GOT3 (cell line): ENCODE data around the gene FOCAD.
"Not testable (repeated sequence)": the region's sequence is repeated elsewhere in the genome, so short reads cannot be mapped to it uniquely, and the experiment has no call there.

Experiments
- DNase-seq: peaks from one replicate; lab custom pipeline; 2025; ENCODE audit warnings: mixed read lengths; lab: John Stamatoyannopoulos, UW

The FOCAD gene, protein sequence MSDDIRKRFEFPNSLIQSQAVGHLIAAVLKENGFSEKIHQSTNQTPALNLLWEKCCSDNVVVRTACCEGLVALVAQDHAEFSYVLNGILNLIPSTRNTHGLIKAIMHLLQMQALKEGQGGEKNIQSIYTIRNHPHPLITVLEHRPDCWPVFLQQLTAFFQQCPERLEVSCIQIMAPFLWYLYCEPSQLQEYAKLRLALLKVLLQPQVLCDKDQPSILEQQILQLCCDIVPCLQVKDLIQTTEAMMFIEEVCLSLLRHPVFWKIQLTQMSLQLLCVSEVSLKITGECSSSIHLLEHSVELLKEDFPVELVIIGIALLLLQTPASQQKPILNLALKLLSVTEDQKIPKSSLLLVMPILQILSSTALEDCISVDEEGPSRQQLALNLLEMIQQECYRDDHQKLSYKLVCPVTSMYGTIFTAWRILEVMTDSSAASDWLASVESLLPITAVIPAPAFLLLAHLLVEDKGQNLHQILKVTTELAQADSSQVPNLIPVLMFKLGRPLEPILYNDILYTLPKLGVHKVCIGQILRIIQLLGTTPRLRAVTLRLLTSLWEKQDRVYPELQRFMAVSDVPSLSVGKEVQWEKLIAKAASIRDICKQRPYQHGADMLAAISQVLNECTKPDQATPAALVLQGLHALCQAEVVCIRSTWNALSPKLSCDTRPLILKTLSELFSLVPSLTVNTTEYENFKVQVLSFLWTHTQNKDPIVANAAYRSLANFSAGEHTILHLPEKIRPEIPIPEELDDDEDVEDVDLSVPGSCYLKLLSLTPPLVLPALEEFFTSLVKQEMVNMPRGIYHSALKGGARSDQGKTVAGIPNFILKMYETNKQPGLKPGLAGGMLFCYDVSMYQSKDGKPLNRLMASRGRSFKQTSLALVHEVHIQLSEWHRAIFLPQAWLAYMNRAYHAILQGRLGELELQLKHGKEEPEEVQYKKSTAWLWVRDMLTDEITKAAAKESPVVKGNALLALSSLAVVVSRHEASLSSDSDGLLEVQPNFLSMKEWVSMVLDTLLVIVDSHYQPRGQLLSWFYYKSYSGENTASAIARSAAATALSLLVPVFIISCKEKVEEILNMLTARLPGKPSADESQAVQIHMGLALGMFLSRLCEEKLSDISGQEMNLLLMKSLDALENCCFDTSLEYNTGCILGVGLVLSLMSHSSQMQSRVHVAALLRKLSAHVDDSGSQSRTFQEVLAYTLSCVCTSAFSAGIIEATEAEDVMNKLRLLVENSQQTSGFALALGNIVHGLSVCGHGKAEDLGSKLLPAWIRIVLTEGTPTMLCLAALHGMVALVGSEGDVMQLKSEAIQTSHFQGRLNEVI (N-terminal part only)

DNA sequence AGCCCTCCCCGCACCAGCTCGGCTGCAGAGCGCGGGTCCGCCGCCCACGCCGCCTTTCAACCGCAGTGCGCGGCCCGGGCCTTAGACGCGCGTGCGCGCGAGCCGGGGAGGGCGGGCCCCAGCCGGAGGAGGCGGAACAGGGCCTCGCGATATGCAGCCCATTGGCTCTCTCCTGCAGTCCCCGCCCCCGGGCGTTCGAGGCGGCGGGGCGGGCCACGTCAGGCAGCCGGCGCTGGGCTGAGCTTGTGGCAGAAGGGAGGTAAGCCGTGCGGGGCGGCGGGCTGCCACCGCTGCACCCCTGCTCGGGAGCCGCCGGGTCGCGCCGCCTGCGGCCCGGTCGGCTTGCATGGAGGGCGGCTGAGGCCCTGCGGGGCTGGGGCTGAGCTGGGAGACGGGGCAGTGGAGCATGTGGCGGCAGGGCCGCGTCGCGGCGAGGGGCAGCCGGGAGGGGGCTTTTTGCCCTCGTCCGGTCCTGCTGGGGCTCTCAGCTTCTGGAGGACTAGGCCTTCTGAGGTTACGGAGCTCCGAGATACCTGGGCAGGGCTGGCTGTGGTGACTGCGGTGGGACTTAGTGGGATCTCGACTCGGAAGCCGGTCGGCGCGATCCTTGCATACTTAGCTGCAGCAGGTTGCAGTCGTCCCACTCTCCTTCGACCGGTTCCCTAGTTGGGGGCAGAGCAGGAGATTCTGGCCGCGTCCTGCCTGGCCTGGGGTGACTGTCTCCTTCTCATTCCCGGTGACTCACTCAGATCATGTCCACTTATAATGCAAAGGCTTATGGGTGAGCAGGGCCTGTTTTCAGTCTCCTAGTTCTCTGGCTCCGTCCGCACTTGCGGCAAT, at the start of gene FOCAD:
FOCAD (plus strand) TSS at position 225 of the 840 bp plus-strand sequence. CDS start 31,095 bp downstream, outside the sequence.
- peak; percentile 80 for DNase-seq

DNA sequence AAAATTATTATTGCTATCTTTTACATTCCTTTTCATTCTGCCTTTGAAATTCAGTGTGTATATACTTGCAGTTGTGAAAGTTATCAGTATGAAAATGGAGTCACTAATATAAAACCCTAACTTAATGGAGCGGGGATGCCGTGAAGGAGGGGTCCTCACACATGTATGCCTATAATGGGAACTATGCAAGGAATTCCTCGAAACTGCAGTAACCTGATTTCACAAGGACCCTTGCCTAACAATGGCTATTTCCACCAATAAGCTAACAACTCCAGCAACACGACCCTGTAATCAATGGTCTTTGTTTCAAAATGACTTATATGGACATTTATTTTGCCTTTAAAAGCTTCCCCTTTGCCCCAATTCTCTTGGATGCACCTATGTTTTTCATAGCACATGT, 49.2 kb upstream of the FOCAD start:
- DNase-seq, result no peak

DNA sequence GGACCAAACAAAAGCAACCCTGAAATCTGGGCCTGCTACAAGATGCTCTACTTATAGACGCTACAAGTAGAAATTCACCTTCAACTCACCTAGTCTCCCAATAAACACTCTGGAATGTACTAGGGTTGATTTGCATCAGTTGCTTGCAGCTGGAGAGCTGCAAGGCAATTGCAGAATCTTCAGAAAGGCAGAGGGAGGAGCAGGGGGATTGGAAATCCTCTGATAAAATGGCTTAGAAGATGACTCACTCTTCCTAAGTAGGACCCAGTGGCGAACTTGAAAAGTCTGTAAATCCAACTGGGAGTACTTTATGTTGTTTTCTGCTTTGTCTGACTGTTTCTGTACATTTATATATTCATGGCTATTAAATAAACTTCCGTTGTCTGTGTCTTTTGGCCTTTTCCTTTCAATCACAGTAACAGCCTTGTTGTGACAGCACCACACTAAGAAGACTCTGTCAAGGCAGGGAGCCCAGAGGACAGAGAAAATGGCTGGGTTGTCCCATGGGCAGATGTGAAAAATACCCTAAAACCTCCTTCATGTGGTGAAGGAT, 47.1 kb upstream of the FOCAD start:
- no peak for DNase-seq

DNA sequence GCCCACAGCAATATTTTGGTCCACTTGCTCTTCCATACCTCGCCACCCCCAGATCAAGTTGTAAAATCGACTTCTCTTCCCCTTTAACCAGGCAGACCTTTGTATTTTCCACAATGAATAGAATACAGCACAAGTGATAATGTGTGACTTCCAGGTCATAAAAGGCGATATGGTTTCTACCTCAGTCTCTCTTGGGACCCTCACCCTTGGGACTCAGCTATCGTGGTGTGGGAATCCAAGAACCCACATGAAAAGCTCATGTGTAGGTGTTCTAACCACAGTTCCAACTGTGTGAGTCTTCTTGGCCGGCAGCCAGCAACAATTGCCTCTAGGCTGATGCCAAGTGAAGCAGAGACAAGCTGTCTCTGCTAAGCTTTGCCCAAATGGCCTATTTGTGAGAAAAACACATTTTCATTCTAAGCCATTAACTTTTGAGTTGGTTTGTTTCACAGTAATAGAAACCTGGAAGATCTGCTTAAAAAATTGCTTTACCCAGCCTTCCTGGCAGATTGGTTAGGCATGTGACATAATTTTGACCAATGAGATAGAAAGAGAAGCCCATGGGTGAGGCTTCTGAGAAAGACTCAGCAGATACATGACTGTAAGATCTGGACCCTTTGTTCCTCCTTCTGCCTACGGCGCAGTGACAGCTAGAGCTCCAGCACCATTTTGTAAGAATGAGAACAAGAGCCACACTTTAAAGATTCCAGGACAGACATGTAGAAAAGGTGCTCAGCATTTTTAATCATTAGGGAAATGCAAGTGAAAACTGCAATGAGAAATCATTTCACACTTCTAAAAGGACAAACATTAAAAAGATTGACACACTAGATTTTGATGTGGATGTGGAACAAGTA, 43.5 kb upstream of the FOCAD start:
- DNase-seq, result peak; percentile 13

DNA sequence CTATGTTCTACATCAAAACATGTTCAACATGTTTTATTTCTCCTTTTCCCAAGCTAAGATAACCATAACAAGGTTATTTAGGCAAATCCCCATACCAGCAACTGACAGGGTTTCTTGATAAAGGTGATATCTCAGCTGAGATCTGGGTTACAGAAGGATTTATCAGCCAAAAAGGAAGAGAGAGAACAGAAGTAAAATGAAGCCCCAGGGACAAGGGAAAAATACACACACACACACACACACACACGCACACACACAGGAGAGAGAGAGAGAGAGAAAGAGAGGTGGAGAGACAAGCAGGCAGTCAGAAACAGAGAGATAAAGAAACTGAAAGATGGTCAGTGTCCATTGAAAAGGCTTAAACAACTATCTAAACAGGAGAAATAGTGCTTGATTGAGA, 42.0 kb upstream of the FOCAD start:
- DNase-seq, result no peak

DNA sequence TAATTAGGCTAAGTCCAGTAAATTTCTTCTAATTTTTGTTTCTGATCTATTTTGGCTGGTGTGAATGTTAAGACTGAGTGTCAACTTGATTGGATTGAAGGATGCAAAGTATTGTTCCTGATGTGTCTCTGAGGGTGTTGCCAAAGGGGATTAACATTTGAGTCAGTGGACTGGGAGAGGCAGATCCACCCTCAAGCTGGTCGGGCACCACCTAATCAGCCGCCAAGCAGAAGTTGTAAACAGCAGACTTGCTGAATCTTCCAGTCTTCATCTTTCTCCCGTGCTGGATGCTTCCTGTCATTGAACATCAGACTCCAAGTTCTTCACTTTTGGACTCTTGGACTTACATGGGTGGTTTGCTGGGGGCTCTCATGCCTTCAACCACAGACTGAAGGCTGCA, 40.4 kb upstream of the FOCAD start:
- no peak for DNase-seq

DNA sequence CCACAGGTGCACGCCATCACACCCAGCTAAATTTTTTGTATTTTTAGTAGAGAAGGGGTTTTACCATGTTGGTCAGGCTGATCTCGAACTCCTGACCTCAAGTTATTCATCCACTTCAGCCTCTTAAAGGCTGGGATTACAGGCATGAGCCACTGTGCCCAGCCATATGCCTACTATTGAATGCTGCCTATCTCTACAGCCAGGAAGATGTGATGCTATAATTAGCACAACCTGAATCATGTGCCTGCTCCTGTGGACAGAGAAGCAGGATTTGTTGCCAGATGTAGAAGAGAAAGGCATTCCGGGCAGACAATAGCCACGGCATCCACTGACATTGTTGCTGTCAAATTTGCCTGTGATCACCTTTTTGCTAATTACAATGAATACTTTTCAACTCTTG, 37.4 kb upstream of the FOCAD start:
- no peak for DNase-seq

DNA sequence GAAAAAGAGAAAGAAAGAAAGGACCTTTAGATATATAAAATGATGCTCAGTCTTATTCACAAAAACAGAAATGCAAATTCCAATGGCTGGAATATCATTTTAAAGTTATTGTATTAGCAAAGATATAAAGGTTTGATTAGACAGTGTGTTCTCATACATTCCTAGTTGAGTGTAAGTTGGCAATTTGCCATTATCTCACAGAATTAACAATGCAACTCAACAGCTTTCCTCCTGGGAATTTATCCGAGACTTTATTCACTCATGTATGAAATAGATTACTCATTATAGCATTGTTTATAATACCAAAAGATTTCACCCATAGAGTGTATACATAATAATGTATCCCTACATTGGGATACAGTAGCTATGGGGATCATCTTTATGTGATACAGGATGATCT, 34.7 kb upstream of the FOCAD start:
- no peak for DNase-seq

DNA sequence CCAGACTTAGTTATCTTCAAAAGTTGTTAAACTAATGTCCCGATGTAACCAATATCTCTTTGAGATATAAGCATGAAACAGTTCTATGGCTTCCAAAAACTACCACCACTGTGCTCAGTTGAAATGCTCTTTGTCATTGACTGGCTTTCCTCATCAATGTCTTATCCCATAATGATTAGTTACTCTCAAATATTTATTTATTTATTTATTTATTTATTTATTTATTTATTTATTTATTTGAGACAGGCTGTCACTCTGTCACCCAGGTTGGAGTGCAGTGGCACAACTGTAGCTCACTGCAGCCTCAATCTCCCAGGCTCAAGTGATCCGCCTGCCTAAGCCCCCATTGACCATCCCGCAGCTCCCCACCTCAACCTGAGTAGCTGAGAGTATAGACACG, 33.7 kb upstream of the FOCAD start:
- no peak for DNase-seq

DNA sequence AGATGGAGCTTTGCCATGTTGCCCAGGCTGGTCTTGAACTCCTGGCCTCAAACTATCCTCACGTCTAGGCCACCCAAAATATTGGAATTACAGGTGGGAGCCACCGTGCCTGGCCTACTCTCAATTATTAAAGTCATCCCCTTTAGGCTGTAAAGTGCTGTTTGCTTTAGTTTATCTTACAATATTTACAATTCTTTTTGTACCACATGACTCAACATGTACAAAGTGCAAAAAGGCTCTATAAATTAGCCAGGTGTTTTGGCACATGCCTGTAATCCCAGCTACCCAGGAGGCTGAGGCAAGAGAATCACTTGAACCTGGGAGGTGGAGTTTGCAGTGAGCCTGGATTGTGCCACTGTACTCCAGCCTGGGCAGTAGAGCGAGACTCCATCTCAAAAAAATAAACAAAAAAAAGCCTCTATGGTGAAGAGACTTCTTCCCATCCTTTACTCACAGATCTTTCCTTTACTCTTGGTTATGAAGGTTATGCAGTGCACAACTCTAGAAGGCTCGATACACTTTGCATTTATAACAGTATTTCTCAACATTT, 33.2 kb upstream of the FOCAD start:
- DNase-seq, result no peak

DNA sequence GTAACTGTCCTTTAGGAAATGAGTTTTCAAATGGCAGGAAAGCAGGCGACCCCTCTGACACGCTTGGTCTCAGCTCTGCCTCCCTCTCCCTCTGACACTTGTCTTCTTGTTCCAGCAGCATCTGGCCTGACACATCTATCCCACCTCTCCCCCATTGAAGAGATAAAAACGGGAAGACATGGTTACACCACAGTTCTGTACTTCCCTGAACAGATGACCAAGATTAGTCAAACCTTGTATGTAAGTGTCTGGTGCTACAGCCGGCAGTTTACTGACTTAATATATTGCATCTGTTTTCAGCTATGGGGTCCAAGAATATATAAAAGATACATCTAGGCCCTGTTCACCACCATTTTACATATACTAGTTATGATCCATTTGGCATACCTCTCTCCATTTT, 32.1 kb upstream of the FOCAD start:
- no peak for DNase-seq

DNA sequence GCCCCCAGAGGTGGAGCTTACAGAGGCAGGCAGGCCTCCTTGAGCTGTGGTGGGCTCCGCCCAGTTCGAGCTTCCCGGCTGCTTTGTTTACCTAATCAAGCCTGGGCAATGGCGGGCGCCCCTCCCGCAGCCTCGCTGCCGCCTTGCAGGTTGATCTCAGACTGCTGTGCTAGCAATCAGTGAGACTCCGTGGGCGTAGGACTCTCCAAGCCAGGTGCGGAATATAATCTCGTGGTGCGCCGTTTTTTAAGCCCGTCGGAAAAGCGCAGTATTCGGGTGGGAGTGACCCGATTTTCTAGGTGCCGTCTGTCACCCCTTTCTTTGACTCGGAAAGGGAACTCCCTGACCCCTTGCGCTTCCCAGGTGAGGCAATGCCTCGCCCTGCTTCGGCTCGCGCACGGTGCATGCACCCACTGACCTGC, 25.8 kb upstream of the FOCAD start:
- DNase-seq, result not testable (repeated sequence)

DNA sequence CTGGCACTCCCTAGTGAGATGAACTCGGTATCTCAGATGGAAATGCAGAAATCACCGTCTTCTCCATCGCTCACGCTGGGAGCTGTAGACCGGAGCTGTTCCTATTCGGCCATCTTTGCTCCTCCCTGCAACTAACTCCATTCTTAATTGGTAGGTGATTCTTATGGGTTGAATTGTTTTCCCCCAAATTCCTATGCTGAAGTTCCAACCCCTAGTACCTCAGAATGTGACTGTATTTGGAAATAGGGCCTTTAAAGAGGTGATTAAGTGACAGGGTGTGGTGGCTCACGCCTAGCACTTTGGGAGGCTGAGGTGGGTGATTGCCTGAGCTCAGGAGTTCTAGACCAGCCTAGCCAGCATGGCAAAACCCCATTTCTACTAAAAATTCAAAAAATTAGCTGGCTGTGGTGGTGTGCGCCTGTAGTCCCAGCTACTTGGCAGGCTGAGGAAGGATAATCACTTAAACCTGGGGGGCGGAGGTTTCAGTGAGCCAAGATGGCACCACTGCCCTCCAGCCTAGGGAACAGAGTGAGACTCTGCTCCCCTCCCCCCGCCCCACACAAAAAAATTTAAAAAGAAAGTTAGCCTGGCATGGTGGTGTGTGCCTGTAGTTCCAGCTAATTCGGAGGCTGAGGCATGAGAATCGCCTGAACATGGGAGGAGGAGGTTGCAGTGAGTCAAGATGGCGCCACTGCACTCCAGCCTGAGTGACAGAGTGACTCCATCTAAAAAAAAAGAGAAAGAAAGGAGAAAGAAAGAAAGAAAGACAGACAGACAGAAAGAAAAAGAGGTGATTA, 25.2 kb upstream of the FOCAD start:
- no peak for DNase-seq

DNA sequence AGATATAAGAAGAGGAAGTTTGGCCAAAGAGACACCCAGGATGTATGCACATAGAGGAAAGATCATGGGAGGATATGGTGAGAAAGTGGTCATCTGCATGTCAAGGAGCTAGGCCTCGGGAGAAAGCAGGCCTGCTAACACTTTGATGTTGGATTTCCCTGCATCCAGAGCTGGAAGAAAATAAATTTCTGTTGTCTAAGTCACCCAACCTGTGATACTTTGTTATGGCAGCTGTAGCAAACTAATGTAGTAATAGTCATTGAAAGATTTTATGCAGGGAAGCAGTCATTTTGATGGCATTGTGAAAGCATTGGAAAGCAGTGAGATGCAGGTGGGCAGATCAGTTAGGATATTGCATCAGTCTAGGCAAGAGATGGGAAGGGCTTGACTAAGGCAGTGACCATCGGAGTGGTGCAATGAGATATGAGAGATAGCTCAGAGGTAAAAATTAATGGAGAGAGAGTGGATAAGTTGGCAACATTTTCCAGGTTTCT, 24.5 kb upstream of the FOCAD start:
- DNase-seq, result no peak

DNA sequence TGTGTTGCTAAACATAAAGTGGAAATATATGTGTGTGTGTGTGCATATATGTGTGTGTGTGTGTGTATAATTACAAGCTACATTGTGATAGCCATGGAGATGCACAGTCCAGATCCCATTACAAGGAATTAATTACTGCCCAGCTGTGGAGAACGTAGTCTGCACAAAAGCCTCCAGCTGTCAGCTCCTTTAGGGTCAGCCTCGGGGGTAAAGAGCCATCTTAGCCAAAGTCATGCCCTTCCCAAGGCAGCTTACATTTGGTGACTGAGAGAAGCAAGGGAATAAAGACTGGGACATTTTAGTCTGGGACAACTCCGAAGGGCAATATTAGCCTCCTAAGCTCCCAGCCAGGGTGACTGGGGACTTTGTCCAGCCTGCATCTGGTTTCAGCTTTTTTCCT, 21.9 kb upstream of the FOCAD start:
- DNase-seq, result no peak

DNA sequence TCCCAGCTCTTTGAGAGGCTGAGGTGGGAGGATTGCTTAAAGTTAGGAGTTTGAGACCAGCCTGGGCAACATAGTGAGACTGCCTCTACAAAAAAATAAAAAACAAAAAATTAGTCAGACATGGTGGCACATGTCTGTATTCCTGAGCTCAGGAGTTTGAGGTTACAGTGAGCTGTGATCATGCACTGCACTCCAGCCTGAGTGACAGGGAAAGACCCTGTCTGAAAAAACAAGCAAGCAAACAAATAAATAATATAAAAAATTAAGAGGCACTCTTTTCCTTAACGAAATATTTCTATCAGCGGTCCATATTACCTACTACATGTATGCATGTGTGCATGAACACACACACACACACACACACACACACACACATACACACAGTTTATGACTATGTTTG, 20.9 kb upstream of the FOCAD start:
- no peak for DNase-seq

DNA sequence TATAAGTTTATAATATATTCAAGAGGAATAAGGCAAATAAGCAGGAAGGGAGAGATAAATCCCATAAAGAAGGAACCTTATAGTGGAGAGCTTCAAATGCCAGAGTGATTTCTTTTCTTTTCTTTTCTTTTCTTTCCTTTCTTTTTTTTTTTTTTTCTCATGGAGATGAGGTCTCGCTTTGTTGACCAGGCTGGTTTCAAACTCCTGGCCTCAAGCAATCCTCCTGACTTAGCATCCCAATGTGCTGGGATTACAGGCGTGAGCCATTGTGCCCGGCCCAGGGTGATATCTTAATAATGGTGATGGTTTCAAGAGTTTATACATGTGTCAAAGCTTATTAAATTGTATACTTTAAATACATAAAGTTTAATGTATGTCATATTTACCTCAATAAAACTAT, 19.6 kb upstream of the FOCAD start:
- no peak for DNase-seq

DNA sequence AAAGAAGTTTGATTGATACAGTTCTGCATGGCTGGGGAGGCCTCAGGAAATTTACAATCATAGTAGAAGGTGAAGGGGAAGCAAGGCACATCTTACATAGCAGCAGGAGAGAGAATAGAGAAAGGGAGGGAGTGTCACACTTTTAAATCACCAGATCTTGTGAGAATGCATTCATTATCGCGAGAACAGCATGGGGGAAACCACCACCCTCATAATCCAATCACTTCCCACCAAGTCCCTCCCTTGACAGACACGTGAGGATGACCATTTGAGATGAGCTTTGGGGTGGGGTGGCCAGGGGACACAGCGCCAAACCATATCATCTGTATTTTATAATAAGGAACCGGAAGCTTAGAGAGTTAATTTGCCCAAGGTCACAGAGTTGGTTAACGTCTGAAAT, 13.7 kb upstream of the FOCAD start:
- no peak for DNase-seq

DNA sequence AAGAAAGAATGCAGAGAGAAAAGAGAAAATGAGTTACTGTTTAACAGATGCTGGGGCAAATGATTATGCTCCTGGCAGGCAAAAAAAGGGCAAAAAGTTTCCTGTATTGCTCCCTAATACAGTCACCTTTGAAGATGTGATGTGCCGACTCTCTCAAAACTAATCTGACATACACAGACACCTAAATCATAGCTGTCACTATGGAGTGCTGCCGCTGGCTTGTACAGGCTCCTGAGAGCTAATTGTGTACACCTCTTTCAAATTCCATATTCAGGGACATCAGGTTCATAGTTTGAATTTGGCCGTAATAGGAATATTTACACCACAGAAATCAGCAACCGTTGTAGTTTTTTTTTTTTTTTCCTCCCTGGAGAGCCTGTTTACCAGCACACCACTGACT, 12.4 kb upstream of the FOCAD start:
- DNase-seq, result no peak
